Activated CD8-positive, alpha-beta memory T cell treated with anti-CD3 and anti-CD28 coated beads for 36 hours (primary cell): ENCODE results near the gene STX4. TPM values are rescaled to one million over a fixed set of nuclear protein-coding genes. Genes with fewer than 3 reads are reported as not detected.

Experiments used
- CTCF ChIA-PET: fragments of 350-600 bp; sonication (Branson Sonifier 250); formaldehyde crosslinking; loops from one replicate; lab custom pipeline; 2021; ENCODE audit warnings: antibody characterized with exemption; lab: Charles Lee
- POLR2A ChIA-PET: fragments of 350-600 bp; sonication (Branson Sonifier 250); formaldehyde crosslinking; loops from one replicate; lab custom pipeline; 2021; ENCODE audit warnings: antibody characterized with exemption; lab: Charles Lee
- total RNA-seq, 2 experiments: library from RNA; stranded (reverse); gene quantifications; one replicate each; pipeline ENCODE4 v1.2.3, GENCODE V29; 2021

The STX4 gene
- total RNA-seq, 2 experiments from 2014 or later, result 40.0 to 41.2 TPM

DNA sequence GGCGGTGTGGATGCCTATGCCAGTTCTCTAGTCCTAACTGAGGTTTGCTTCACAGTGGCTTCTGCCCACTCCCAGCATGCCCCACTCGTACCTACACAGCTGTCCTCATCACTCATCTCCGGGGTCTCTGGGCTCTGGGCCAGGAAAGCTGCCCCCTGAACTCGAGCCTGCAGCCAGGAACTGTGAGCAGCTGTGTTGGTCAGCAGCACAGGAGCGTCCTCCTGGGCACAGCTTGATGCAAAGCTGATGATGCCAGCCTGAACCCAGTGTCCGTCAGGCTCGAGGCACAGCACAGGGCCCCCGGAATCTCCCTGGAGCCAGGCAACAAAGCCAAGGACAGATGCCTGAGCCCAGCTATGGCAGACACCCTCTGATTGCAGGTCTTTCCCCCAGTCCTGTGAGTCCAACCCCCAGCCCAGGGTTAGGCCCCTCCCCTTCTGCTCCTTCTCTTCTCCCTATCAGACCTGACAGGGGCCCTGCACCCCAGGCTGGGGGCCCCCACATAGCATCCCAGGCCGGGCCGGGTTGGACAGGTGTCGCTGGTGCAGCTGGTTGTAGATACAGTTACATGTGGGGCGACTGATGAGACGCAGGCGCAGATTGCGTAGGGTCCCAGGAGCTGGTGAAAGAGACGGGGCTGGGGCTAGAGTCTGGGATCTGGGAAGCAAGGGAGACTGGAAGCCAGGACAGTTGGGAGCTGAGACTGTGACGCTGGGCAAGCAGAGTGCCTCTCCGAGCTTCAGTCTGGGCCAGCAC, 52.7 kb downstream of the STX4 start:
- CTCF ChIA-PET, result no interaction called here
- POLR2A ChIA-PET, result interaction anchor here (0.6 kb wide), 1 partner anchor 250 kb away, joined by 5 read pairs; no protein-coding TSS in a partner anchor

DNA sequence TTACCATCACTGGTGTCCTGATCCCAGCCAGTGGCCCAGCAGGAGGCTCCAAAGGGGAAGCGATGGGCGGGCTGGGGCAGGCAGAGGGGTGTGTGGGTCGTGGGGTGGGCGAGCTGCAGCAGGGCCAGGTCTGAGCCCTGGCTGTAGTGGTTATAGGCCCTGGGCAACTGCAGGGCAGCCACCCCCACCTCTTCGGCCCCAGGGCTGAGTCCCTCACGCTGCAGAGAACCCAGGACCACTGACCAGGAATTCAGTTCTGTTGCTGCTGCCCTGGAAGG, 53.2 kb downstream of the STX4 start:
- CTCF ChIA-PET, result no interaction called here
- POLR2A ChIA-PET, result interaction anchor here (0.6 kb wide), 1 partner anchor 250 kb away, joined by 5 read pairs; no protein-coding TSS in a partner anchor

GRCh38 chr16:31087481-31087880, 54.1 kb downstream of the STX4 start:
- POLR2A ChIA-PET, result no interaction called here
- CTCF ChIA-PET, result no interaction called here

GRCh38 chr16:31087971-31088370, 54.6 kb downstream of the STX4 start:
- CTCF ChIA-PET, result interaction anchor here (1.4 kb wide), 1 partner anchor 103 kb away, joined by 4 read pairs; the partner anchor contains the start of gene HSD3B7
- POLR2A ChIA-PET, result no interaction called here

GRCh38 chr16:31088459-31089183, 55.3 kb downstream of the STX4 start, which contains the start of gene PRSS53:
Gene PRSS53, minus strand, starts transcription at chr16:31088943. Its CDS starts 134 bp downstream, at chr16:31088809.
- POLR2A ChIA-PET, result no interaction called here
- CTCF ChIA-PET, result interaction anchor here (1.4 kb wide), 1 partner anchor 104 kb away, joined by 4 read pairs; the partner anchor contains the start of gene HSD3B7

DNA sequence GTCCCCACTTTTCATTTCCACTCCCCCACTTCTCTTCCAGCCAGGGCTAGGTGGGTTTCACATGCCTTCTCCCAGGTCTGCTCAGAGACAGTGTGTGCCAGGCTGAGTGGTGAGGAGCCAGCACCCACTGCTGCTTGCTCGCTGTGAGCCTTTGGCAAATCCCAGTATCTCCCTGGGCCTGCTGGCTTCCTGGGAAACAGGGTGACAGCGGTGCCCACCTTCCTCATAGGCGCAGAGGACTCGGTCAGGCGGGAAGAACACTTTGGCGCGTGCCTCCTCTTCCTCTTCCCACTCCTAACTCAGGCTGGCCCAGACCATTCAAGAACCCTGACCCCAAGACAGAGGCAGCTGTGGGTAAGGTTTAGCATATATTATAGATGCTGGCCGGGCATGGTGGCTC, 55.8 kb downstream of the STX4 start:
- ChIA-PET POLR2A (no interaction called here), CTCF (interaction anchor here (1.4 kb wide), 1 partner anchor 104 kb away, joined by 4 read pairs; the partner anchor contains the start of gene HSD3B7)

Other genes with a start within 250 kb of the STX4 start
- gene ZNF629, start 246.4 kb upstream of the STX4 start, total RNA-seq, result 1 to 10 TPM; 5.4 to 5.5 TPM
- gene BCL7C, start 139.5 kb upstream of the STX4 start, total RNA-seq, result 10 to 100 TPM; 27.8 to 29.8 TPM
- gene CTF1, start 136.9 kb upstream of the STX4 start, total RNA-seq, result under 1 TPM; 0.13 to 0.21 TPM
- gene FBXL19, start 110.0 kb upstream of the STX4 start, total RNA-seq, result 10 to 100 TPM; 29.9 to 30.1 TPM
- 1 to 10 TPM; 7.9 to 8.4 TPM for gene ORAI3, start 84.5 kb upstream of the STX4 start, total RNA-seq
- gene SETD1A, start 75.8 kb upstream of the STX4 start, total RNA-seq, result 10 to 100 TPM; 26.9 to 27.3 TPM
- gene HSD3B7, start 48.4 kb upstream of the STX4 start, total RNA-seq, result 1 to 10 TPM; 1.8 to 1.9 TPM
- gene STX1B, start 22.9 kb upstream of the STX4 start, total RNA-seq, result under 1 TPM; 0.15 to 0.34 TPM
- 10 to 100 TPM; 16.8 to 17.2 TPM for gene ZNF668, start 40.7 kb downstream of the STX4 start, total RNA-seq
- 10 to 100 TPM; 19.8 to 20.3 TPM for gene ZNF646, start 40.9 kb downstream of the STX4 start, total RNA-seq
- gene PRSS53, start 55.4 kb downstream of the STX4 start, total RNA-seq, result 1 to 10 TPM; 3.5 to 3.8 TPM
- 10 to 100 TPM; 72.7 to 81.6 TPM for gene VKORC1, start 61.2 kb downstream of the STX4 start, total RNA-seq
- gene BCKDK, start 74.8 kb downstream of the STX4 start, total RNA-seq, result 10 to 100 TPM; 49.5 to 49.7 TPM
- gene KAT8, start 84.1 kb downstream of the STX4 start, total RNA-seq, result 10 to 100 TPM; 53.1 to 54.8 TPM
- not detected for gene PRSS8, start 102.2 kb downstream of the STX4 start, total RNA-seq
- gene PRSS36, start 116.5 kb downstream of the STX4 start, total RNA-seq, result under 1 TPM; 0.23 to 0.31 TPM
- 100 to 1,000 TPM; 678 to 692 TPM for gene FUS, start 146.6 kb downstream of the STX4 start, total RNA-seq
- gene PYCARD, start 169.2 kb downstream of the STX4 start, total RNA-seq, result 1 to 10 TPM; 5.2 to 6.9 TPM
- not detected for gene TRIM72, start 180.6 kb downstream of the STX4 start, total RNA-seq
- gene PYDC1, start 183.6 kb downstream of the STX4 start, total RNA-seq, result not detected
- gene ITGAM, start 226.4 kb downstream of the STX4 start, total RNA-seq, result under 1 TPM; 0.84 to 0.89 TPM